Right renal pelvis (tissue), 4 donors: ENCODE measurements around the gene DET1. TPM values are rescaled to one million over a fixed set of nuclear protein-coding genes. Genes with fewer than 3 reads are reported as not detected.
"Not testable (repeated sequence)": the region's sequence is repeated elsewhere in the genome, so short reads cannot be mapped to it uniquely, and the experiment has no call there.

ENCODE experiments used
- DNase-seq, 4 donors: peaks; one replicate each; pipeline ENCODE4 v3.0.0-alpha.2; 2013; ENCODE audit warnings: low read depth in 4 of 4, low spot score in 3 of 4, missing footprints in 1 of 4
- polyA plus RNA-seq, 4 donors: library from polyadenylated mRNA; unstranded; fragments of 120-200 nt; gene quantifications; one replicate each; pipeline ENCODE4 v1.2.1, GENCODE V29; 2013; ENCODE audit not compliant: insufficient read length in 4 of 4

DET1 gene
- 10 to 100 TPM; 12.0 to 15.0 (median 14.5) TPM for polyA plus RNA-seq

DNA sequence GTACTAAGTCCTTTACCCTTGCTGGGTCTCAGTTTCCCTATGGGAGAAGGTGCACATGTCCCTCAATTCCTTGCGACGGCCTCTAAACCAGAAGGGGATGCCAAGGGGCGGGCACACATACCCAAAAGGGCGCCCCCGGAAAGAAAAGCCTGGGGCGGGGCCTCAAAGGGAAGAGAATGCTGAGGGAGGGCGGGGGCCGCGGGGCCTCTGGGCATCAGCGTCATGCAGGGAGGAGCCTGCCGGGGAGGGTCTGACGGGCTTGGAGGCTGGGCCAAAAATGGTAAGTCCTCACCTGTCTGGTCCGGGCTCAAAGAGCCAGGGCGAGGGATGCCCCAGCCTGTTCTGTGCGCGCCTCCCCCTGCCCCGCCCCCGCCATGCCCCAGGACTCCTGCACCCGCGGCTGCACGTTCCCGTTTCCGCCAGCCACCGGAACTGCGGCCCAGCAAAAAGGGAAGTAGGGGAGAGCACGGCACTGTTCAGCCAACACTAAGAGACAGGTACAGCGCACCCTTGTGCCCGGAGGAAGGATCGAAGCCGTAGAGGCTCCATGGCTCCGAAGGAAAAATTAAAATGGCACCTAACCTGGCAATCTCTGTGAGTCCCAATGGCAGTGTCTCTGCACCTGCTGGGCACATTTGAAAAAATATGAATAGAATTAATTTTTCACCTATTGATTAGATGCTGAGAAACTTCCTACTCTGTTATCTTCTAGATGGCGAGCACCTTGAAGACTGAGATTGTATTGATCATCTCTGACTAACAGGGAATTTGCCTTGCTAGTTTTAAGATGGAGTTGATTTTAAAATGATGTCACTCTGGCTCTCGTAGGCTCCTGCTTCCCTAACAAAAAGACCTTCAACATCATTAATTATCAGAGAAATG, at the start of gene DET1:
DET1 (minus strand) TSS at position 434 of the 882 bp plus-strand sequence. CDS start 14,976 bp downstream, outside the sequence.
- peak; percentile 77 to 91 (median 87) for DNase-seq

DNA sequence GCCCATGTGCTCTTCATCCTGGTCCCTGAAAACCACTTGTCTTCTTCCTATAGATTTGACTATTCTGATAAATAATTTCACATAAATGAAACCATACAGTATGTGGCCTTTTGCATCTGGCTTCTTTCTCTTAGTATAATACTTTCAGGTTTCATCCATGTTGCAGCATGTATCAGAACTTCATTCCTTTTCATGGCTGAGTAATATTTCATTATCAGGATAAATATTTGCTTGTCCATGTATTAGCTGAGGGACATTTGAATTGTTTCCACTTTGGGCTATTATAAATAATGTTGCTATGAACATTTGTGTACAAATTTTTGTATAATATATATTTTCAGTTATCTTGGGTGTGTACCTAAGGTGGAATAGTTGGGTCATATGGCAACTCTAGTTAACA, 44.9 kb upstream of the DET1 start:
- DNase-seq = no peak

DNA sequence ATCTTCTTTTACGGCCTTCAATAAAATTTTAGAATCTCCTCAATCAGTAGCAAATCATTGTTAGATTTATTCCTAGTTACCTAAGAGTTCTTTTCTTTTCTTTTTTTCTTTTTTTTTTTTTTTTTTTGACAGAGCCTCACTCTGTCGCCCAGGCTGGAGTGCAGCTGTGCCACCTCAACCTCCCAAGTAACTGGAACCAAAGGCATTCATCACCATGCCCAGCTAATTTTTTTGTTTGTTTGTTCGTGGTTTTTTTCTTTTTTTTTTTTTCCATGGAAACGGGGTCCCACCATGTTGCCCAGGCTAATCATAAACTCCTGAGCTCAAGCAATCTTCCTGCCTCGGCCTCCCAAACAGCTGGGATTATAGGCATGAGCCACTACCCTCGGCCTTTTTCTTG, 44.3 kb upstream of the DET1 start:
- no peak for DNase-seq

DNA sequence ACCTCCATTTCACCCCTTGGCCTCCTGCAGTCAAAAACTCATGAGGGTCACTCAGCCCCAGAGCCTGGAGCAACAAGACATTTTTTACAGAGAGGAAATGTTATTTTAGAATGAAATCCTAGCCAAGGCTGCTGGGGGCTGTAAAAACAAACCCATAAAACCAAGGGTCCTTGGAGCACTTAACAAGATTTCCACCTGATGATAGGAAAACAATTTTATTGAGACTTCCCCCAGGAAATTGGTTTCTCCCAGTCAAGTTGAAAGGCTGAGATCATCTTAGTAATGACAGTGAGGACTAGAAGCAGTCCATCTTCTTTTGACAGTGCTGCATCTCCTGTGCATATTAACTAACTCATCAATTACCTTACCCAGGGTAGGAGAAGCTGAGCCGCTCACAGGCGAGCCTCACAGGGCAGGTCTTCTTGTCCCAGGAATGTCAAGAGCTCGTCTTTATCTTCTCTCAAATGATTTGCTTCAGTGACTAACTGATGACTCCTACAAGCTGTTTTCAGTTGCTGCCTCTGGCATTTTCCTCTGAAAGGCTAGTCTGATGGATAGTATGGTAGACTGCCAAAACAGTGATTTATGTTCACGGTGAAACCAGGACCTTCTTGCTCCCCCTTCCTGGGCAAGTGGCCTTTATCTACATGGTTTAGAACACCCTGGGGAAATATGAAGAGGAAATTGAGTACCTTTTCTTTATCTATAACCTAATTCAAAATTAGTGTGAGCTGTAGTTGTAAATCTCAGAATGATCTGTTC, 40.1 kb upstream of the DET1 start:
- no peak for DNase-seq

DNA sequence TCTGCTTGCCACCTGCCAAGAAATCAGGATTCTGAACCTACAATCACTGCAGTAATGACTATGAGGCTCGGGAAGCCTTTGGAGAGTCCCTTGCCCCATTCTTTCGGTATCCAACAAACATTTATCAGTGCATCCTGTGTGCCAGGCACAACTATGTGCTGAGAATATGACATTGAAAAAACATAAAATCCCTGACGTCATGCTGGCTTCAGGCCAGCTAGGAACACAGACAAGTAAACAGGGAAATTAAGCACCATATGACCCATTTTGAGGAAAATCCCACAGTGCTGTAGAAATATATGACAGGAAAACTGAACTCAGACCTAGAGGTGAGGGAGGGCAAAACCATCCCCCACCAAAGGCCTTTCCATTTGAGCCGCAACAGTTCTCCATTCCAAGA, 34.1 kb upstream of the DET1 start:
- no peak for DNase-seq

DNA sequence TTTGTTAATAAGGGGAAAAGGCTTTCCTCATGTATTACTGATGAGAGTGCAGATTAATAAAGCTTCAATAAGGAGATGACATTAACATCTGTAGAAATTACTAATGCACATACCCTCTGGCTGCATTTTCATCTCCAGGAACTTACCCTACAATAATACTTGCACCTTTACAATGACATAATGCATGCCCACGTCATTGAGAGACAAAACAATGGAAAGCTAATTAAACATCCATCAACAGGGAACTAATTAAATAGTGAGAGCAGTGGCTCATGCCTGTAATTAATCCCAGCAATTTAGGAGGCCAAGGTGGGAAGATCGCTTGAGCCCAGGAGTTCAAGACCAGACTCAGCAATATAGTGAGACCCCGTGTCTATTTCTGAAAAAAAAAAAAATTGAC, 32.8 kb upstream of the DET1 start:
- no peak for DNase-seq

DNA sequence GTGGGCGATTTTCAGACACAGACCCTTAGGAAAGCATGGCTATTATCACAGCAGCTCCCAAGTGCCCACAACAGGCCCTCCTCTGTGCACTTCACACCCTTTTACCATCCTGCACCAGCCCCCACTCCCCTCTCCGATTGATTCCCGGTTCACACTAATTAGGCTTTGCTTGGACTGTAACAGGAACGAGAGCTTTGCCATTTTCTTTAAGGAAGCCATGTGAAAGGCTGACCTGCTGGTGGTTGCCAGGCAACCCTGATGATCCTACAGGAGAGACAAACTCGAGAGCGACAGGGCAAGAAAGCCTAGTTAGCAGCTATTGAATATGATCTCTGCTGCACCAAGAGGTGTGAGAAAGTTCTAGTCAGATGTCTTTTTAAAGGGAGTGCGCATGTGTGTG, 28.2 kb upstream of the DET1 start:
- DNase-seq = no peak

DNA sequence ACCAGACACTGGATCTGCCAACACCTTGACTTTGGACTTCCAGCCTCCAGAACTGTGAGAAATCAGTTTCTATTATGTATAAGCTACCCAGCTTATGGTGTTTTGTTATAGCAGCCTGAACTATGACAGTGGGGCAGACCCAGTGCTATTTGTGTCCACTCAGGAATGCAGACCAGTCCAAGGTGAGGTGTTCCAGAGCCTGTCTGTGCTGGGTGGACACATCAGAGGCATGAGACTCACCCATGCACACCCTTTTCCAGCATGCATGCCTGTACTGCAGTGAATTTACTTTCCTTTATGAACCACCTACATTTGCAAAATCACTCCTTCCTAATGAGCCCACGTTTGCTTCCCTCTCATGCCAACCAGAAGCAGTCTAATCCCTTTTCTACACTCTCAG, 27.6 kb upstream of the DET1 start:
- no peak for DNase-seq

DNA sequence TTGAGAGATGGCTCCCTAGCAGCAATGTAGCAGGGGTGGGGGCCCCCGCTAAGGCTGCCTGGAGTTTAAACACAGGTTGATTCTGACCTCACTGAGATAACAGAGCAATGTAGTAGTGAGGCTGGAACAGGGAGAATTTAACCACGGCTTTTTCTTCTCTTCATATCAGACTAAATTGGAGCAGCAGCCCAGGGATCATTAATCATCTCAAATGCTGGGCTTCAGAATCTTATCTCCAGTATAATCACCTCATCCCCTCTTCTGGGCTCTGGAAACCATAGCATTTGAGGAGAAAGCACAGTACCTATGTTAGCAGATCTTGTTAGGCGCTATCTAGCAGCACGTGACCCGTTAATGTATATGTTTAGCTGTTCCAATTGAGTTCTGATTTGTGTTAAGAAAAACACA, 25.4 kb upstream of the DET1 start:
- DNase-seq = no peak

DNA sequence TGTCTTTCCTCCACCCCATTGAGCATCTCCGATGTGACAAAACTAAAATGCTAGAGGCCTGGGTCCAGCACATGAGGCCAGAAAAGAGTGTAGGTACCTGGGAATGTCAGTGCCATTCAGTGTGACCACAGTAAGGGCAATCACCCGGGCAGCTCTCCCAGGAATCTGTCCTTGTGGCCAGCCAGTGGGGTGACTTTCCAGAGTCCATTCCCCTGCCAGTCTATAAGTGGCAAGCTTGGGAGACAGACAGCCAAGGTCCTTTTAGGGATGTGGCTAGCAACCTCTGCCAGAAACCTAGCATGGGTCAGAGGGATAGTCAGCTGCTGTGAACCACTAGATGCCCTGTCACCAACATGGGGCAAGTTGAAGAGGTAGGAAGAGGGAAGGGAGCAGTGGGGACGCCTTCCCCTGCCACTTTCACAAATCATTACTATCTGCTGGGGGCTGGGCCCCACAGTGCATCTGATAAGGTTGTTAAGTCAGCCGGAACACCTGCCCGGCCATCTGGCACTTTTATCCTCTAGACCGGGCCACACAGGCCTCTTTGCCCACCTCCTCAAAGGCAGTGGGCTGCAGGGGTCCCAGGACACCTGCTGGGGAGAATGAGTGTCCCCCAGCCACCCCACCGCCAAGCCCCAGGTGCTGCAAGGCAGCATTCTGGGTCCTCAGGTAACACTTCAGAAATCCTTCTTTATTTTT, 24.8 kb upstream of the DET1 start:
- DNase-seq = no peak

DNA sequence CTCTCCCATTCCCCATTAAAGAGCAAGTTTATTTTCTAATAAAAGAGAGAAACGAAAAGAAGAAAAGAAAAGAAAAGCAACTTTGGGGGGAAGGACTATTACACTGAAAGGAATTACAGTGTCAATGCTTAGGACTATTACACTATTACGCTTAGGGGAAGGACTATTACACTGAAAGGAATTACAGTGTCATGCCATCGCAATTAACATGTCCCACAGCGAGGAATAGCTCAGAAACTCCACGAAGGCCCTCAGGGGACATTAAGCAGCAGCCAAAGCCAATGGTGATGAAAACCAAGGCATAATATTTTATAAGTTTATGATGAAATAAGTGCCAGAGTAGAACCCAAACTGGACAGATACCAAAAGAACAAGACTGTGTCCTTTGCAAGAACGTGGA, 22.1 kb upstream of the DET1 start:
- no peak for DNase-seq

DNA sequence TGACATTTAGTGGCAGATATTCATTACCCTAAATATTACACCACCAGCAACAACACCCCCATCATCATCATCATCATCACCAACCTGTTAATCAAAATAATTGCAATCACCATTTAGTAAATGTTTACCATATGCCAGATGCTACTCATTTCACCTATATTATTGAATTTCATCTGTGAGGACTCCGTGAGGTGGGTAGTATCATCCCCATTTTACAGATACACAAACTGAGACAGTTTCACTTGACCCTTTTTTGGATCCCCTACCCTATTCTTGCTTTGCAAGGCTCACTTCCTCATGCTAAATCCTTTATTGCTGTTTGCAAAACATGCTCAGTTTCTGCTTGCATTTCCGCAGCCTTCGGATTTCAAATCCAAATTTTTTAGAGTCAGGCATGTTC, 18.3 kb upstream of the DET1 start:
- DNase-seq = no peak

DNA sequence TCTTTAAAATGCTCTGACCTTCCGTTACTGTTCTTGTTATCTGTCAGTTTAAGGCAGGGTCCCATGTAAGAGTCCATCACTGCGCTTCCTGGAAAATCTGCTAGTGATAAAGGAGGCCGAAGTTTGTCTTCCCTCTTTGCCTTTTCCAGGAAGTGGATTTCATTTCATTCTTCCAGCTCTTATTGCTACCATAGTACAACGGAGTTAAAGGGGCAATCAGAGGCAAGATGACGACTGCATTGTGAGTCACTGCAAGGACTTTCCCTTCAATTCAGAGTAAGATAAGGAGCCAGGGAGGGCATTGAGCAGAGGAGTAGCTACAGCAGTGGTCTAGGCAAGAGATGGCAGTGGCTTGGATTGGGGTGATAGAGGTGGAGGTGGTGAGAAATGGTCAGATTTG, 17.2 kb upstream of the DET1 start:
- no peak for DNase-seq

DNA sequence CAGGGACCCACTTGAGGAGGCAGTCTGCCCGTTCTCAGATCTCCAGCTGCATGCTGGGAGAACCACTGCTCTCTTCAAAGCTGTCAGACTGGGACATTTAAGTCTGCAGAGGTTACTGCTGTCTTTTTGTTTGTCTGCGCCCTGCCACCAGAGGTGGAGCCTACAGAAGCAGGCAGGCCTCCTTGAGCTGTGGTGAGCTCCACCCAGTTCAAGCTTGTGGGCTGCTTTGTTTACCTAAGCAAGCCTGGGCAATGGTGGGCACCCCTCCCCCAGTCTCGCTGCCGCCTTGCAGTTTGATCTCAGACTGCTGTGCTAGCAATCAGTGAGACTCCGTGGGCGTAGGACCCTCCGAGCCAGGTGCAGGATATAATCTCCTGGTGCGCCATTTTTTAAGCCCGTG, 13.1 kb upstream of the DET1 start:
- not testable (repeated sequence) for DNase-seq

DNA sequence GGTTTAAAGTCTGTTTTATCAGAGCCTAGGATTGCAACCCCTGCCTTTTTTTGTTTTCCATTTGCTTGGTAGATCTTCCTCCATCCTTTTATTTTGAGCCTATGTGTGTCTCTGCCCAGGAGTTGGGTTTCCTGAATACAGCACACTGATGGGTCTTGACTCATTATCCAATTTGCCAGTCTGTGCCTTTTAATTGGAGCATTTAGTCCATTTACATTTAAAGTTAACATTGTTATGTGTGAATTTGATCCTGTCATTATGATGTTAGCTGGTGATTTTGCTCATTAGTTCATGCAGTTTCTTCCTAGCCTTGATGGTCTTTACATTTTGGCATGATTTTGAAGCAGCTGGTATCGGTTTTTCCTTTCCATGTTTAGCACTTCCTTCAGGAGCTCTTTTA, 11.5 kb upstream of the DET1 start:
- DNase-seq = not testable (repeated sequence)

DNA sequence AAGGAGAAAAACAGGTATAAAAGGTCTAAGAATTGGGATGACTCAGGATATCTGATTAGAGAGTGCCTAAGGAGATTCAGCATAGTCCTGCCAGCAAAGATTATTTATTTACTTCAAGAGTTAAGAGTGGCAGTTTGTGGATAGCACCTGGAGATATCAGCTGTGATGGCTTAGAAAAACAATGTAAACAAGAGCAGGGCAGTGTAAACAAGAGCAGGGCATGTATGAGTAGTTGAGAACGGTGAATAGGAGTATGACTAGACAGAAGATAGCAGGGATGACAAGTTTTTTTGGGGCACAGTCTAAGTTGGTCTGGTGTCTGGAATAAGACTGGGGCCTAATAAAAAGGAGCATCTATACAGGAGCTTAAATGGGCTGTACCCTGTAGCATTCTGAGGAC, 1.5 kb upstream of the DET1 start:
- not testable (repeated sequence) for DNase-seq

DNA sequence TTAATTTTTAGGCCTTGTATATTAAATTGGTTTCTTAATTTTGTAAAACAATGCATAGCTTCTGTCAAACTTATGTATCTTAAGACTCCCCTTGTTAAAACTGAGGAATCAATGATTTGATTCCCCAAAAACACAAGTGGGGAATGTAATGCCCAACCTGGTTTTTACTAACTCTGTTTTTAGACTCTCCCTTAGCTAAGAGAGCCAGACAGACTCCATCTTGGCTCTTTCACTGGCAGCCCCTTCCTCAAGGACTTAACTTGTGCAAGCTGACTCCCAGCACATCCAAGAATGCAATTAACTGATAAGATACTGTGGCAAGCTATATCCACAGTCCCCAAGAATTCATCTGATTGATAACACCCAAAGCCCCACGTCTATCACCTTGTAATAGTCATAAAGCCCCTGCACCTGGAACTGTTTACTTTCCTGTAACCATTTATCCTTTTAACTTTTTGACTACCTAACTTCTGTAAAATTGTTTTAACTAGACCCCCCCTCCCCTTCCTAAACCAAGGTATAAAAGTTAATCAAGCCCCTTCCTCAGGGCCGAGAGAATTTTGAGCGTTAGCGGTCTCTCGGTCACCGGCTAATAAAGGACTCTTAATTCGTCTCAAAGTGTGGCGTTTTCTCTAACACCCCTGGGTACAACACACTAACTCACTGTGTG, 768 bp downstream of the DET1 start:
- DNase-seq = not testable (repeated sequence)

DNA sequence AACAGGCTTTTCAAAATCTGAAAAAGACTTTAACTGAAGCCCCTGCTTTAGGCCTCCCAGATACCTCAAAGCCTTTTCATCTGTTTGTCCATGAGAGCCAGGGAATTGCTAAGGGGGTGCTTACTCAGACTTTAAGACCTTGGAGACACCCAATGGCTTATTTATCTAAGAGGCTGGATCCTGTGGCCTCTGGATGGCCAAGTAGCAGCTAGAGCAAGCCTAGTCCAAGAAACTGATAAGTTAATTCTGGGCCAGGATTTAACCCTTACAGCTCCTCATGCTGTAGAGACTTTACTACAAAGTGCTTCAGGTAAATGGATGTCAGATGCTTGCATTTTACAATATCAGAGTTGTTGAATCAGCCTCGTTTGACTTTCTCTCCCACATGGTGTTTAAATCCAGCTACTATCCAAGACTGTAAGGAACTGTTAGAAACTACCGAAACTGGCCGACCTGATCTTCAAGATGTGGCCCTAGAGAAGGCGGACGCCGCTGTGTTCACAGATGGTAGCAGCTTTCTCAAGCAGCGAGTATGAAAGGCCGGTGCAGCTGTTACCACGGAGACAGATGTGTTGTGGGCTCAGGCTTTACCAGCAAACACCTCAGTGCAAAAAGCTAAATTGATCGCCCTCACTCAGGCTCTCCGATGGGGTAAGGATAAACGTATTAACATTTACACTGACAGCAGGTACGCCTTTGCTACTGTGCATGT, 3.3 kb downstream of the DET1 start:
- DNase-seq = no peak

DNA sequence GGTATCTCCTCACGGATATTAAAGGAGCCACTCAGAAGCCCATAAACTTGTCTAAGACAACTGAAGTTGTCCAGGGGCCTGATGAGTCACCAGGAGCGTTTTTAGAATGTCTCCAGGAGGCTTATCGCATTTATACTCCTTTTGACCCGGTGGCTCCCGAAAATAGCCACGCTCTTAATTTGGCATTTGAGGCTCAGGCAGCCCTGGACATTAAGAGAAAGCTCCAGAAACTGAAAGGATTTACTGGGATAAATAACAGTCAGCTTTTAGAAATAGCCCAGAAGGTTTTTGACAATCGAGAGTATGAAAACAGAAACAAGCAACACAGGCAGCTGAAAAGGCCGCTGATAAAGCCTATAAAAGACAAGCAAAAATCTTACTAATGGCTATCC, 4.1 kb downstream of the DET1 start:
- DNase-seq = no peak

DNA sequence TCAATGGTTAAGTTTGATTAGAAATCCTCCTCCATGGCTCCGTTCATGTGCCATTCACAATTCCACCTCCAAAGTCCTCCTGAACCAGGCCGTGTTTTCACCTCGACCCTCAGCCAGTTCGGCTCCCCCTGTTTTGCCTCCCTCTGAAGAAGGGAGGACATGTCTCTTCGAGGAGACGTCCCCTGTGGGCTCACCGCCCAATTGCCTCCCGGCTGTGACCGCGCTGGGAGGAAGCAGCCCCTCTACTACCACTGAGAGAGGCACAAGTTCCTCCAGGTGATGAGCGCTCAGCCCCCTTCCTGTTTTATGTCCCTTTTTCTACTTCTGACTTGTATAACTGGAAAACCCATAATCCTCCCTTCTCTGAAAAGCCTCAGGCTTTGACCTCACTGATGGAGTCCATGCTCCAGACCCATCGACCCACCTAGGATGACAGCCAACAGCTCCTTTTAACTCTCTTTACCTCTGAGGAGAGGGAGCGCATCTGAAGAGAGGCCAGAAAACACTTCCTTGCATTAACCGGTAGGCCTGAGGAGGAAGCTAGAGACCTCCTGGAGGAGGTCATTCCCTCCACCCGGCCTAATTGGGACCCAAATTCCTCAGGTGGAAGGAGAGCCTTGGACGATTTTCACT, 4.7 kb downstream of the DET1 start:
- DNase-seq = no peak
